Activated CD8-positive, alpha-beta memory T cell treated with anti-CD3 and anti-CD28 coated beads, Interleukin-2, amount 50 U/mL, for 1 hour (primary cell): ENCODE results near the gene KIAA0825.
"Not testable (repeated sequence)": the region's sequence is repeated elsewhere in the genome, so short reads cannot be mapped to it uniquely, and the experiment has no call there.

ENCODE experiments used
- DNase-seq: peaks from one replicate; pipeline ENCODE4 v3.0.0-alpha.2; 2020; ENCODE audit errors: extremely low read depth

The KIAA0825 gene

GRCh38 chr5:94171070-94171469 lies 447.3 kb downstream of the KIAA0825 start:
- DNase-seq, result not testable (repeated sequence)

- DNase-seq, result not testable (repeated sequence)
These were observed 448.2 kb downstream of the KIAA0825 start for GRCh38 chr5:94170158-94170557.

- no peak for DNase-seq
These were observed 450.3 kb downstream of the KIAA0825 start for GRCh38 chr5:94168151-94168550.

GRCh38 chr5:94161801-94162200 lies 456.6 kb downstream of the KIAA0825 start:
- no peak for DNase-seq

GRCh38 chr5:94159144-94159543 lies 459.3 kb downstream of the KIAA0825 start:
- DNase-seq, result no peak

- DNase-seq, result no peak
These were observed 460.5 kb downstream of the KIAA0825 start for GRCh38 chr5:94157704-94158539.

GRCh38 chr5:94154672-94155071 lies 463.7 kb downstream of the KIAA0825 start:
- no peak for DNase-seq

GRCh38 chr5:94153736-94154450 lies 464.5 kb downstream of the KIAA0825 start:
- no peak for DNase-seq

- not testable (repeated sequence) for DNase-seq
These were observed 474.8 kb downstream of the KIAA0825 start for GRCh38 chr5:94143621-94144020.

GRCh38 chr5:94140300-94140699 lies 478.1 kb downstream of the KIAA0825 start:
- DNase-seq, result no peak

- no peak for DNase-seq
These were observed 488.3 kb downstream of the KIAA0825 start for GRCh38 chr5:94130077-94130476.

GRCh38 chr5:94125107-94125506 lies 493.3 kb downstream of the KIAA0825 start:
- DNase-seq, result no peak

- not testable (repeated sequence) for DNase-seq
These were observed 502.1 kb downstream of the KIAA0825 start for GRCh38 chr5:94116317-94116716.

GRCh38 chr5:94113087-94113486 lies 505.3 kb downstream of the KIAA0825 start:
- DNase-seq, result no peak

- DNase-seq, result peak; percentile 80
These were observed 507.0 kb downstream of the KIAA0825 start for GRCh38 chr5:94111209-94112004.

- DNase-seq, result no peak
These were observed 514.7 kb downstream of the KIAA0825 start for GRCh38 chr5:94103514-94104245.
